SK-N-DZ (cell line): ENCODE results near the gene FLT4.

Source experiments
- DNase-seq: peaks from one replicate; pipeline ENCODE4 v3.0.0-alpha.2; 2015; ENCODE audit warnings: low spot score

Gene FLT4

GRCh38 chr5:180608572-180609310 is 40.7 kb downstream of the FLT4 start:
- DNase-seq: no peak

GRCh38 chr5:180607861-180608571 is 41.4 kb downstream of the FLT4 start:
- DNase-seq: no peak

DNA sequence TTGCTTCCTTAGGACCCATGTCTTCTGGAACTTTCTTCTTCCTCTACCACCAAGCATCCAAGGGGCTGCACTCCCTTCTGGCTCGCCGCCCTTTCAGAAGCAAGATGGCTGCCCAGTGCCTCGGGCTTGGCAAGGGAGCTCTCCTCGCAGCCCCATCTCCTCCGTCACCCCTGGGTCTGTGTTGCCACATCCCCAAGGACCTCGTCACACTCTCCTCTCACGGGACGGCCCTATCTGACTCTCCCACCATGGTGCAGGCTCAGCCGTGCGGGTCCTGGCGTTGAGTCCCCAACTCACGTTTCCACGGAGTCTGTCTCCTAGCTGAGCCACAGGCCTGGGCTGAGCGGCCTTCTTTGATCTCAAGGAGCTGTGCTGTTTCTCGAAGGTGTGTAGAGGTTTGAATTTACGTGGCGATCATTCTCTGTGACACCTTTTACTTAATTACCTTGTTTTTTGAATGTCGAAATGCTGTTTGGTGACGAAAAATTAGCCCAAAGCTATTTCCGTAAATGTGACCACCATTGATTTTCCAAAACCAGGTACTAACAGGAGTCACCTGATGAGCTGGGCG is 43.1 kb downstream of the FLT4 start:
- no peak for DNase-seq

DNA sequence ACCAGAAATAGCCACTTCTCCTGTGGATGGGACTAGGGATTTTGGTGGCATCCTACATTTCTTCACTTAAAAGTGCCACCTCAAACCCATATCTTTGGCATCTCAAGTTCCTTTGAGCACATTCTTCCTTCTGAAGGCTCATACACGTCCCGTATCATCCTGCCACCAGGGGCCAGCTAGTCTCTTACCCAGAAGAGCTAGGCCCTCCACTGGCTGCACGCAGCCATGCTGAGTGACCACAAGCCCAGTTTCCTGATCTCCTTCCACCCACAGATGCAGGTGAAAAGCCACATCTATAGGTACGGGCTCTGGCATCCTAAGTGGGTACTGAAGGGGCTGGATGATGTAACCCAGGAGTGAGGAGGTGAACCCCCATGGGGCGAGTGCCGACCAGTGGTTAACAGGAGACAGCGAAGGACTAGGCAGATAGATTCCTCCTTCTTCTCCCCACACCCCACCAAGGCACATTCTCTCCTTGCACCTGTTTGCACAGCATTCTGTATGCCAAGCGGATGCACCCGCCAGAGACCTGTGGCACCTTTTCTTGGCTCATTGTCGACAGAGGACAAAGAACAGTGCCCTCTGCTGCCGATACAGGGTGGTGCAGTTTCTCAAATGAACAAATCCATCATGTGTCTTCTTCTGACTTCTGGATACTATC is 43.7 kb downstream of the FLT4 start:
- peak; percentile 59 for DNase-seq

- no peak for DNase-seq
These were observed 45.1 kb downstream of the FLT4 start for GRCh38 chr5:180604271-180604670.

- no peak for DNase-seq
These were observed 46.3 kb downstream of the FLT4 start for GRCh38 chr5:180603076-180603594.

- DNase-seq: no peak
These were observed 46.8 kb downstream of the FLT4 start for GRCh38 chr5:180602481-180603075.

- no peak for DNase-seq
These were observed 47.6 kb downstream of the FLT4 start for GRCh38 chr5:180601591-180602480.

DNA sequence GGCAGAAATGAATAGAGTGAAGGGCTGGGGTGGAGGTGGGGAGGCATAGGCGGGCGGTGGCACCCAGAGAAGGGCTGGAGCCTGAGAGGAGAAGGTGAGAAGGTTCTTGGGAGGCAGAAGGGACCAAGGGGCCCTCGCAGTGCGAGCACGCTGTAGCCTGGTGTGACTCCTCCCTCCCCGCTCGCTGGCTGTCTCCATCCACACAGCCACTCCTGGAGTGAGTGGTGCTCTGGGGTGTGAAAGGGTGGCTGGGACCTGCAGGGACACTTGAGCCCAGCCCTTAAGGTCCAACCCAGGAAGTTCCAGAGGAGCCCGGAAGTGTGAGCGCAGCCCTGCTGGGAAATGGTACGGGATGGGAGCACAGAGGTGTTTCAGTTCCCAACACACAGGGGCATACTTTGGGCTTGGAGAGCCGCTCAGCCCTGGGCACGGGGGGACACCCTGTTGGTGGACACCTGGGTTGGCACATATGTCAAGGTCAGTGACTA is 48.8 kb downstream of the FLT4 start:
- no peak for DNase-seq

DNA sequence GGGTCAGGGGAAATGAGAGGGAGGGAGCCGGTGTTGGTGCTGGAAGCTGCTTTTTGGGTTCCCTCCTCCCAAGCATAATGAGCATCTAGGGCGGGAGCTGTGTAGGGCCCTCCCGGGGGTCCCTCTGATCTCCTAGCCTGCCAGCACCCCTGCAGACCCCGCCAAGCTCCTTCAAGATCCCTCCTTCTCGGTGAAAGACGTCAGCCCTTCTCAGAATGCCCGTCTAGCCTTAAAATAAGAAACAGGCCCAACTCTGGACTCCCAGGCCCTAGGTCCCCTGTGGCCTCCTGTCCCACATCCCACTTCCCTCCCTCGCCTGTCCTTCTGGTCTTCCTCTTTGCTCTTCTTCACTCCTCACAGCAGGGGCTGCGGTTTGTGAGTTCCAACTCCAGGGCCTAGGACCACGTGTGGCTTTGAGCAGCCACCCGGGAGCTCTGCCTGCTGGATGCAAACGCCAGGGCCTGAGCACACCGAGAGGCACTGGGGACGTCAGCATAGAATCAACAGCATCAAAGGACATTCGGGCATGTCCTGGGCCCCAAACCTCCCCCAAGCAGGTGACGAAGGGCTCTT is 49.3 kb downstream of the FLT4 start:
- no peak for DNase-seq

- no peak for DNase-seq
These were observed 49.8 kb downstream of the FLT4 start for GRCh38 chr5:180599590-180599914.

DNA sequence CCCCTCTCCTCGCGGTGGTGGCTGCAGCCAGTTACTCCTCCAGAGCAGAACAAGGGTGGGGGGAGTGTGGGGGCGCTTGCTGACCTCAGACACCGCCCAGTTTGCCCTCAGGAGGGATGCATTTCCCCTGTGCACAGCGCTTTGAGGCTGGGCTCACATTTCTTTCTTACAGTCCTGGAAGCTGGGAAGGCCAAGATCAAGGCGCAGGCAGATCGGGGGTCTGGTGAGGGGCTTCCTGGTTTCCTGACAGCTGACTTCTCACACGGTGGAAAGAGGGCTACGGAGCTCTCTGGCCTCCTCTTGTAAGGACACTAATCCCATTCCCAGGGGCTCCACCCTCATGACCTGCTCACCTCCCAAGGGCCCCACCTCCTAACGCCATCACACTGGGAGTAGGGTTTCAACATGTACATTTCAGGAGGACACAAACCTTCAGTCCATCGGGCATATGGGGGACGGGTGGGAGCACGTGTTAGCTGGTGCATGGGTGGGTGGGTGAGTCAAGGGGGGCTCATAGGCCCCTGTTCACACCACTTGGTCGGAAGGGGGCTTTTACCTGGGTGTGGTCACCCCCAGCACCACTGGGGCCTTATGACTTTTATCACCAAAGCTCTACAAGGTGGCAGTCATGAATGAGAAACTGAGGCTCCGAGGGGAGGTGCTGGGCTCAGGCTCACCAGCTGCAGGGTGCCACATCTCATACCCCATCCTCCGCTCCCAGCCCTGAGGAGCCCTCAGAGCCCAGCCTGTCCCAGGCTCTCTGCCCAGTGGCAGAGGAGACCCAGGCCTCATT is 50.4 kb downstream of the FLT4 start:
- DNase-seq: no peak

- DNase-seq: no peak
These were observed 51.1 kb downstream of the FLT4 start for GRCh38 chr5:180598316-180598701.

GRCh38 chr5:180596668-180597231 is 52.6 kb downstream of the FLT4 start:
- DNase-seq: no peak

GRCh38 chr5:180596115-180596667 is 53.2 kb downstream of the FLT4 start:
- no peak for DNase-seq

GRCh38 chr5:180595381-180596114 is 53.9 kb downstream of the FLT4 start:
- DNase-seq: no peak

GRCh38 chr5:180595046-180595379 is 54.4 kb downstream of the FLT4 start:
- DNase-seq: no peak
